Gastroesophageal sphincter (tissue), 3 donors: Measurements from ENCODE around the gene HYCC1.

Experiments used
- POLR2A ChIP-seq, 2 donors: fragments of 450-650 bp; IDR thresholded peaks; one replicate each; pipeline ENCODE4 v1.6.1; 2017; ENCODE audit warnings: antibody characterized with exemption in 2 of 2, mild to moderate bottlenecking in 2 of 2, moderate library complexity in 1 of 2
- POLR2AphosphoS5 ChIP-seq: sonication (generic); formaldehyde crosslinking; IDR thresholded peaks from one replicate; pipeline ENCODE4 v1.6.1; 2017; ENCODE audit warnings: antibody characterized with exemption
- TF ChIP-seq, protein P1 (sequence below), 4 experiments: fragments of 200-600 bp in 2 of 4; fragments of 450-650 bp in 2 of 4; sonication (generic) in 1 of 4; IDR thresholded peaks; one replicate each; pipeline ENCODE4 v1.5.1; 2017 to 2019; ENCODE audit warnings: antibody characterized with exemption in 4 of 4, mild to moderate bottlenecking in 2 of 4, moderate library complexity in 2 of 4

DNA sequence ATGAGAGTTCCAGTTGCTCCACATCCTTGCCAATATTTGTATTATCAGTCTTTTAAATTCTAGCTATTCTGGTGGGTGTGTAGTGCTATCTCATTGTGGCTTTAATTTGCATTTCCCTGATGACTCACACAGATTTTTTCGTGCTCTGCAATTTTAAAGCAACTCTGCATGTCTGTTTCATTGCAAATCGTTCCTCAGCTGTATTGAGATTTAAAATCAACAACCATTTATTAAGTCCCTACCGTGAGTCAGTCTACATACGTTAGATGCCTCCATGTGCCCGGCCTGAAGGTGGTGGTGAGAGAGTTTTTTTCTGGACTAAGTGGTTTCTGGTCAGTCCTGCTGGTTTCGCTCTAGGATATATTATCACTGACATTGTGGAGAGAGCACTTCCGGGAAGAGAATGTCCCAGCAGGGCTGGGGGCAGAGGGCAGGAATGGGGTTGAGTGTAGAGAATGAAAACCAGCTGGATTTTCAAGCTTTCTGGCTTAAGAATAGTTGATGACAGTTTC is 8.4 kb upstream of the HYCC1 start:
- TF ChIP-seq, protein P1, sequence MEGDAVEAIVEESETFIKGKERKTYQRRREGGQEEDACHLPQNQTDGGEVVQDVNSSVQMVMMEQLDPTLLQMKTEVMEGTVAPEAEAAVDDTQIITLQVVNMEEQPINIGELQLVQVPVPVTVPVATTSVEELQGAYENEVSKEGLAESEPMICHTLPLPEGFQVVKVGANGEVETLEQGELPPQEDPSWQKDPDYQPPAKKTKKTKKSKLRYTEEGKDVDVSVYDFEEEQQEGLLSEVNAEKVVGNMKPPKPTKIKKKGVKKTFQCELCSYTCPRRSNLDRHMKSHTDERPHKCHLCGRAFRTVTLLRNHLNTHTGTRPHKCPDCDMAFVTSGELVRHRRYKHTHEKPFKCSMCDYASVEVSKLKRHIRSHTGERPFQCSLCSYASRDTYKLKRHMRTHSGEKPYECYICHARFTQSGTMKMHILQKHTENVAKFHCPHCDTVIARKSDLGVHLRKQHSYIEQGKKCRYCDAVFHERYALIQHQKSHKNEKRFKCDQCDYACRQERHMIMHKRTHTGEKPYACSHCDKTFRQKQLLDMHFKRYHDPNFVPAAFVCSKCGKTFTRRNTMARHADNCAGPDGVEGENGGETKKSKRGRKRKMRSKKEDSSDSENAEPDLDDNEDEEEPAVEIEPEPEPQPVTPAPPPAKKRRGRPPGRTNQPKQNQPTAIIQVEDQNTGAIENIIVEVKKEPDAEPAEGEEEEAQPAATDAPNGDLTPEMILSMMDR (IDR thresholded peaks at IDR 0.05) = no peak
- TF ChIP-seq POLR2A (IDR thresholded peaks at IDR 0.05) (no peak), POLR2AphosphoS5 (no peak)
